Panc1 (cell line): Measurements from ENCODE around the gene ARHGEF3. TPM values are rescaled to one million over a fixed set of nuclear protein-coding genes. Genes with fewer than 3 reads are reported as not detected.

Experiments used
- ATAC-seq: fragments of 200-7000 bp; cut with Tn5 transposase; 2 replicates; pipeline ENCODE4 v1.9.1; 2020; ENCODE audit warnings: mild to moderate bottlenecking, moderate library complexity
- BruUV-seq: library from RNA; stranded (reverse); fragments of 400-500 nt; replicated peaks from 2 replicates; lab custom pipeline; 2021; lab: Mats Ljungman, UMichigan
- CTCF ChIA-PET: fragments of 300-600 bp; sonication (Branson Sonifier 250); formaldehyde crosslinking; loops from one replicate; lab custom pipeline; 2022; ENCODE audit warnings: antibody characterized with exemption; lab: Charles Lee
- POLR2A ChIA-PET: fragments of 300-600 bp; sonication (Branson Sonifier 250); formaldehyde crosslinking; loops from one replicate; lab custom pipeline; 2022; ENCODE audit warnings: antibody characterized with exemption; lab: Charles Lee
- DNase-seq: peaks from one replicate; pipeline ENCODE4 v3.0.0-alpha.2; 2010; ENCODE audit warnings: low read depth, low spot score
- H3K27ac ChIP-seq: 2 replicates; pipeline ENCODE4 v1.5.1; 2011; ENCODE audit warnings: mild to moderate bottlenecking, low read length, inconsistent platforms
- H3K27me3 ChIP-seq: fragments of 200-500 bp; sonication (Bioruptor generic); 2 replicates; pipeline ENCODE4 v1.6.0; 2014; ENCODE audit warnings: low read length, inconsistent platforms; ENCODE audit not compliant: control insufficient read depth, insufficient read depth
- H3K36me3 ChIP-seq: fragments of 200-500 bp; sonication (Bioruptor generic); 2 replicates; pipeline ENCODE4 v1.5.1; 2014; ENCODE audit warnings: inconsistent platforms, mild to moderate bottlenecking, low read length, moderate library complexity; ENCODE audit not compliant: control insufficient read depth, insufficient read depth
- H3K4me1 ChIP-seq: 2 replicates; pipeline ENCODE4 v1.5.1; 2011; ENCODE audit warnings: inconsistent platforms, mild to moderate bottlenecking, low read length, moderate library complexity; ENCODE audit not compliant: control insufficient read depth, insufficient read depth
- H3K4me3 ChIP-seq, 2 experiments: 2 replicates each; pipeline ENCODE4 v1.5.1; 2011 to 2012; ENCODE audit warnings: low read depth in 2 of 2, low read length in 2 of 2, mild to moderate bottlenecking in 2 of 2, inconsistent platforms in 1 of 2, moderate library complexity in 1 of 2
- H3K9me3 ChIP-seq: fragments of 200-500 bp; sonication (Bioruptor generic); 2 replicates; pipeline ENCODE4 v1.5.1; 2014; ENCODE audit warnings: low read depth, mild to moderate bottlenecking, inconsistent platforms, low read length, moderate library complexity; ENCODE audit not compliant: control insufficient read depth, insufficient read depth
- POLR2AphosphoS5 ChIP-seq: IDR thresholded peaks from 2 replicates; pipeline ENCODE4 v1.6.1; 2012; ENCODE audit warnings: mild to moderate bottlenecking, low read depth, low read length, moderate library complexity
- SIN3A ChIP-seq: IDR thresholded peaks from 2 replicates; pipeline ENCODE4 v1.6.1; 2012; ENCODE audit warnings: low read depth, mild to moderate bottlenecking, low read length, moderate library complexity, borderline replicate concordance; ENCODE audit not compliant: insufficient read depth
- TCF7L2 ChIP-seq: IDR thresholded peaks from 2 replicates; pipeline ENCODE4 v1.6.1; 2011; ENCODE audit warnings: mild to moderate bottlenecking, low read depth, low read length, inconsistent platforms
- in situ Hi-C: cut with HindIII; loops from 2 replicates; pipeline ENCODE4 v1.10.0; 2016; ENCODE audit warnings: low sequenced_read_pairs, low pct_unique_long_range_greater_than_20kb
- intact Hi-C: fragments of 100-400 bp; cut with micrococcal nuclease; formaldehyde crosslinking; loops from one replicate; pipeline ENCODE4 v1.10.0; 2022; ENCODE audit not compliant: unreplicated experiment
- total RNA-seq: library from RNA; stranded (reverse); gene quantifications from one replicate; pipeline ENCODE4 v1.2.1, GENCODE V29; 2021; ENCODE audit not compliant: unreplicated experiment
- TF ChIP-seq, protein P1 (sequence below): fragments of 450-650 bp; IDR thresholded peaks from 2 replicates; pipeline ENCODE4 v1.5.1; 2017; ENCODE audit warnings: mild to moderate bottlenecking
- TF ChIP-seq, protein P2 (sequence below), 2 experiments: IDR thresholded peaks; 2 replicates each; pipeline ENCODE4 v1.6.1; 2011 to 2012; ENCODE audit warnings: low read depth in 2 of 2, control low read depth in 1 of 2, low read length in 1 of 2, mild to moderate bottlenecking in 1 of 2, moderate library complexity in 1 of 2; ENCODE audit not compliant: insufficient read depth in 1 of 2

Gene ARHGEF3
- total RNA-seq, 1 experiment from 2014 or later, result 19.8 TPM

DNA sequence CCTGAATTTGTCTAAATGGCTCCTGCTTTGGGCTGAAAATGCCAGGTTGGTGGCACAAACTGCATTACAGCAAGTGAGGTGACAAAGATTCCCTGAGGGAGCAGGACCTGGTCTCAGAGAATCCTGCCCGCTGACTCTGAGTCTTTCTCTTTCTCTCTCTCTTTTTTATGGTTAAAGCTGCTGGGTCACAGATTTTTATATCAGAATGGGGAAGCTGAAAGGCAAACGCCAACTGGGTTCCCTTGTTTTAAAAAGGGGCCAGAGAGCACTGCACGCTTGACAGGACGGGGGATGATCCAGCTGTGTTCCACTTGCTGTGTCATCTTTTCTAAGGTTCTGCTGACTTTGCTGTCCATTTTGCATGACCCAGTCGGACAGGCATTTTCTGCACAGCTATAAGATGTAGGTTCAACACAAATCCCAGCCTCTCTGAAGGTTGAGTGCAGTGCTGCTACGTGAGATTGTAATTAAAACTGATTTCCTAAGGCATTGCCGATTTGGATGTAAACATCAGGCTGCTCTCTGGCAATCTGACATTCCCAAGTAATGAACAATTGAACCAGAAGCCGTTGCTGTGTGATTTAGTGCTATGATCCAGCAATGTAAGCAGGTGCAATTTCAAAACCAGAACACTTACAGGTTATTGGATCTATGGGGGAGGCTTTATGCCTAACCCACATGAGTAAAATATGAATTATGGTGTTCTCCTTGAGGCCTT, 25.8 kb downstream of the ARHGEF3 start:
- intact Hi-C loops, result no loop called here
- ATAC-seq (no peak), DNase-seq (no peak)
- no peaks in the 10 kb centered on the region for H3K27me3 ChIP-seq
- no peaks in the 10 kb centered on the region for H3K9me3 ChIP-seq
- BruUV-seq, result no TSS peak
- no peak overlapping the region for H3K27ac ChIP-seq
- no peaks in the 10 kb centered on the region for H3K36me3 ChIP-seq
- POLR2A ChIA-PET, result no interaction called here
- H3K4me3 ChIP-seq, result no peak overlapping the region
- in situ Hi-C loops, result no loop called here
- peaks cover 4% of the 10 kb centered on the region; the same call in 1 of the 2 replicates for H3K4me1 ChIP-seq
- CTCF ChIA-PET, result no interaction called here
- TF ChIP-seq SIN3A (no peak), POLR2AphosphoS5 (no peak), TCF7L2 (no peak)
- TF ChIP-seq, protein P1, sequence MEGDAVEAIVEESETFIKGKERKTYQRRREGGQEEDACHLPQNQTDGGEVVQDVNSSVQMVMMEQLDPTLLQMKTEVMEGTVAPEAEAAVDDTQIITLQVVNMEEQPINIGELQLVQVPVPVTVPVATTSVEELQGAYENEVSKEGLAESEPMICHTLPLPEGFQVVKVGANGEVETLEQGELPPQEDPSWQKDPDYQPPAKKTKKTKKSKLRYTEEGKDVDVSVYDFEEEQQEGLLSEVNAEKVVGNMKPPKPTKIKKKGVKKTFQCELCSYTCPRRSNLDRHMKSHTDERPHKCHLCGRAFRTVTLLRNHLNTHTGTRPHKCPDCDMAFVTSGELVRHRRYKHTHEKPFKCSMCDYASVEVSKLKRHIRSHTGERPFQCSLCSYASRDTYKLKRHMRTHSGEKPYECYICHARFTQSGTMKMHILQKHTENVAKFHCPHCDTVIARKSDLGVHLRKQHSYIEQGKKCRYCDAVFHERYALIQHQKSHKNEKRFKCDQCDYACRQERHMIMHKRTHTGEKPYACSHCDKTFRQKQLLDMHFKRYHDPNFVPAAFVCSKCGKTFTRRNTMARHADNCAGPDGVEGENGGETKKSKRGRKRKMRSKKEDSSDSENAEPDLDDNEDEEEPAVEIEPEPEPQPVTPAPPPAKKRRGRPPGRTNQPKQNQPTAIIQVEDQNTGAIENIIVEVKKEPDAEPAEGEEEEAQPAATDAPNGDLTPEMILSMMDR, result no peak
- TF ChIP-seq, protein P2, sequence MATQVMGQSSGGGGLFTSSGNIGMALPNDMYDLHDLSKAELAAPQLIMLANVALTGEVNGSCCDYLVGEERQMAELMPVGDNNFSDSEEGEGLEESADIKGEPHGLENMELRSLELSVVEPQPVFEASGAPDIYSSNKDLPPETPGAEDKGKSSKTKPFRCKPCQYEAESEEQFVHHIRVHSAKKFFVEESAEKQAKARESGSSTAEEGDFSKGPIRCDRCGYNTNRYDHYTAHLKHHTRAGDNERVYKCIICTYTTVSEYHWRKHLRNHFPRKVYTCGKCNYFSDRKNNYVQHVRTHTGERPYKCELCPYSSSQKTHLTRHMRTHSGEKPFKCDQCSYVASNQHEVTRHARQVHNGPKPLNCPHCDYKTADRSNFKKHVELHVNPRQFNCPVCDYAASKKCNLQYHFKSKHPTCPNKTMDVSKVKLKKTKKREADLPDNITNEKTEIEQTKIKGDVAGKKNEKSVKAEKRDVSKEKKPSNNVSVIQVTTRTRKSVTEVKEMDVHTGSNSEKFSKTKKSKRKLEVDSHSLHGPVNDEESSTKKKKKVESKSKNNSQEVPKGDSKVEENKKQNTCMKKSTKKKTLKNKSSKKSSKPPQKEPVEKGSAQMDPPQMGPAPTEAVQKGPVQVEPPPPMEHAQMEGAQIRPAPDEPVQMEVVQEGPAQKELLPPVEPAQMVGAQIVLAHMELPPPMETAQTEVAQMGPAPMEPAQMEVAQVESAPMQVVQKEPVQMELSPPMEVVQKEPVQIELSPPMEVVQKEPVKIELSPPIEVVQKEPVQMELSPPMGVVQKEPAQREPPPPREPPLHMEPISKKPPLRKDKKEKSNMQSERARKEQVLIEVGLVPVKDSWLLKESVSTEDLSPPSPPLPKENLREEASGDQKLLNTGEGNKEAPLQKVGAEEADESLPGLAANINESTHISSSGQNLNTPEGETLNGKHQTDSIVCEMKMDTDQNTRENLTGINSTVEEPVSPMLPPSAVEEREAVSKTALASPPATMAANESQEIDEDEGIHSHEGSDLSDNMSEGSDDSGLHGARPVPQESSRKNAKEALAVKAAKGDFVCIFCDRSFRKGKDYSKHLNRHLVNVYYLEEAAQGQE (IDR thresholded peaks at IDR 0.05; ENCODE audit: insufficient read depth in 1 of 2, low read depth in 2 of 2, low read length in 1 of 2), result no peak

DNA sequence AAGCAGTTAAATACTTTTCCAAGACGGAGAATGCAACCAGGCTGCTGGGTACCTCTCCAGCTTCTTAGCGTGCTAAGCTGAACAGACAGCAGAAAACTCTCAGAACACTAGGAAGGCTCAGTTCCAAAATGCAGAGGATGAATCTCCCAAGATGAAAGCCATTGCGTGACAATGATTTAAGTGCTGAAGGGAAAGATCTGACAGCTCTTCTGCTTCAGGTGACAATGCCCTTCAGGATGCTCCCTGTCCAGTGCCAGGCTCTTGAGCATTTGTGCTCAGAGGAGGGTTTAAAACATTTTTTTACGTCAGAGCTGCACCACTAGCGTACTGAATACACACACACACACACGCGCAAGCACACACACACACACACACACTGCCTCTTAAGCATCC, 26.3 kb downstream of the ARHGEF3 start:
- Histone ChIP-seq H3K27me3 (no peaks in the 10 kb centered on the region), H3K4me1 (peaks cover 4% of the 10 kb centered on the region; the same call in 1 of the 2 replicates), H3K4me3 (no peak overlapping the region), H3K27ac (no peak overlapping the region), H3K36me3 (no peaks in the 10 kb centered on the region), H3K9me3 (no peaks in the 10 kb centered on the region)
- no peak for TF ChIP-seq POLR2AphosphoS5
- TF ChIP-seq, protein P2 (IDR thresholded peaks at IDR 0.05; ENCODE audit: insufficient read depth in 1 of 2, low read depth in 2 of 2, low read length in 1 of 2), result no peak
- TF ChIP-seq SIN3A, result no peak
- no peak for TF ChIP-seq TCF7L2
- TF ChIP-seq, protein P1, result no peak
- POLR2A ChIA-PET, result no interaction called here
- CTCF ChIA-PET, result interaction anchor here (0.7 kb wide), 1 partner anchor 24 kb away, joined by 4 read pairs; no protein-coding TSS in a partner anchor
- no peak for DNase-seq
- no TSS peak for BruUV-seq
- intact Hi-C loops, result no loop called here
- in situ Hi-C loops, result no loop called here
- no peak for ATAC-seq
